Measurements from ENCODE around the gene ANKH. TPM values are rescaled to one million over a fixed set of nuclear protein-coding genes. Genes with fewer than 3 reads are reported as not detected.

The ANKH gene
- total RNA-seq, 1 donor from 2014 or later: 0.19 TPM

GRCh38 chr5:14859150-14859549 lies 12.4 kb downstream of the ANKH start:
- Mint-ChIP-seq H3K4me3 (no peak overlapping the region), H3K36me3 (no peaks in the 10 kb centered on the region), H3K9me3 (no peaks in the 10 kb centered on the region), H3K27ac (no peak overlapping the region), H3K4me1 (no peaks in the 10 kb centered on the region), H3K27me3 (ENCODE audit: insufficient read depth, low read depth) (peaks cover 2% of the 10 kb centered on the region)
- H3K36me3 ChIP-seq: no peaks in the 10 kb centered on the region
- H2AFZ ChIP-seq (replicated peaks): no peak overlapping the region
- H3K9me3 ChIP-seq (ENCODE audit: low read depth): no peaks in the 10 kb centered on the region
- no peaks in the 10 kb centered on the region for H3K27me3 ChIP-seq
- H3K9ac ChIP-seq: no peak overlapping the region
- DNase-seq (ENCODE audit: low spot score): no peak
- no peaks in the 10 kb centered on the region for H4K20me1 ChIP-seq (ENCODE audit: low read depth)
- no peak overlapping the region for H3K27ac ChIP-seq
- TF ChIP-seq EZH2phosphoT487 (IDR thresholded peaks at IDR 0.05) (no peak), CTCF (IDR thresholded peaks at IDR 0.05) (no peak), EZH2 (IDR thresholded peaks at IDR 0.05) (no peak)
- no peaks in the 10 kb centered on the region for H3F3A ChIP-seq (ENCODE audit: low read depth)
- no peaks in the 10 kb centered on the region for H3K4me1 ChIP-seq
- no peak overlapping the region for H3K4me2 ChIP-seq
- H3K4me3 ChIP-seq: no peak overlapping the region
- H3K79me2 ChIP-seq (ENCODE audit: low read depth): no peaks in the 10 kb centered on the region

- Mint-ChIP-seq H3K4me1 (peaks cover 10% of the 10 kb centered on the region), H3K36me3 (no peaks in the 10 kb centered on the region), H3K9me3 (no peaks in the 10 kb centered on the region), H3K27me3 (ENCODE audit: insufficient read depth, low read depth) (peaks cover 5% of the 10 kb centered on the region), H3K4me3 (no peak overlapping the region), H3K27ac (no peak overlapping the region)
- H3F3A ChIP-seq (ENCODE audit: low read depth): no peaks in the 10 kb centered on the region
- peaks cover 10% of the 10 kb centered on the region for H3K4me1 ChIP-seq
- H3K4me2 ChIP-seq: no peak overlapping the region
- H4K20me1 ChIP-seq (ENCODE audit: low read depth): no peaks in the 10 kb centered on the region
- H3K36me3 ChIP-seq: no peaks in the 10 kb centered on the region
- no peak for DNase-seq (ENCODE audit: low spot score)
- TF ChIP-seq EZH2phosphoT487 (IDR thresholded peaks at IDR 0.05): no peak
- TF ChIP-seq EZH2 (IDR thresholded peaks at IDR 0.05): no peak
- TF ChIP-seq CTCF (IDR thresholded peaks at IDR 0.05): no peak
- H3K27me3 ChIP-seq: no peaks in the 10 kb centered on the region
- no peaks in the 10 kb centered on the region for H3K79me2 ChIP-seq (ENCODE audit: low read depth)
- no peak overlapping the region for H3K4me3 ChIP-seq
- no peak overlapping the region for H3K27ac ChIP-seq
- no peaks in the 10 kb centered on the region for H3K9me3 ChIP-seq (ENCODE audit: low read depth)
- H3K9ac ChIP-seq: no peak overlapping the region
- no peak overlapping the region for H2AFZ ChIP-seq (replicated peaks)
Observed at GRCh38 chr5:14855366-14855765, 16.2 kb downstream of the ANKH start.

- peaks cover 10% of the 10 kb centered on the region for H3K4me1 Mint-ChIP-seq
- Histone ChIP-seq H3K4me2 (no peak overlapping the region), H3K9ac (no peak overlapping the region), H3K79me2 (ENCODE audit: low read depth) (no peaks in the 10 kb centered on the region), H4K20me1 (ENCODE audit: low read depth) (no peaks in the 10 kb centered on the region), H3K27ac (no peak overlapping the region), H3K36me3 (no peaks in the 10 kb centered on the region), H3F3A (ENCODE audit: low read depth) (no peaks in the 10 kb centered on the region), H3K27me3 (no peaks in the 10 kb centered on the region), H3K4me3 (no peak overlapping the region), H3K9me3 (ENCODE audit: low read depth) (no peaks in the 10 kb centered on the region), H3K4me1 (peaks cover 11% of the 10 kb centered on the region), H2AFZ (replicated peaks) (no peak overlapping the region)
- no peaks in the 10 kb centered on the region for H3K9me3 Mint-ChIP-seq
- TF ChIP-seq CTCF (IDR thresholded peaks at IDR 0.05): no peak
- TF ChIP-seq EZH2 (IDR thresholded peaks at IDR 0.05): no peak
- no peak for TF ChIP-seq EZH2phosphoT487 (IDR thresholded peaks at IDR 0.05)
- H3K27ac Mint-ChIP-seq: no peak overlapping the region
- H3K27me3 Mint-ChIP-seq (ENCODE audit: insufficient read depth, low read depth): peaks cover 5% of the 10 kb centered on the region
- no peak for DNase-seq (ENCODE audit: low spot score)
- no peak overlapping the region for H3K4me3 Mint-ChIP-seq
- H3K36me3 Mint-ChIP-seq: no peaks in the 10 kb centered on the region
Observed at GRCh38 chr5:14854799-14855198, 16.8 kb downstream of the ANKH start.

Data from neural progenitor cell (in vitro differentiated cells).